HepG2 (cell line): ENCODE results near the gene CTSZ. TPM values are rescaled to one million over a fixed set of nuclear protein-coding genes. Genes with fewer than 3 reads are reported as not detected.

ENCODE experiments used
- ASH2L ChIP-seq: fragments of 300-600, 200-600 bp; sonication (generic); IDR thresholded peaks from 2 replicates; pipeline ENCODE4 v1.7.0; 2017; ENCODE audit warnings: low read depth, mild to moderate bottlenecking, moderate library complexity, mixed read lengths, low read length; ENCODE audit not compliant: insufficient read length
- CREBL2 ChIP-seq: sonication (generic); formaldehyde crosslinking; IDR thresholded peaks from 2 replicates; pipeline ENCODE4 v1.8.1; 2023; ENCODE audit warnings: missing genetic modification reagents, mild to moderate bottlenecking, borderline replicate concordance
- FOXC1 ChIP-seq: sonication (generic); formaldehyde crosslinking; IDR thresholded peaks from 2 replicates; pipeline ENCODE4 v1.8.0; 2022; ENCODE audit warnings: mild to moderate bottlenecking, missing genetic modification reagents, borderline replicate concordance
- HIC2 ChIP-seq: sonication (generic); formaldehyde crosslinking; IDR thresholded peaks from 2 replicates; pipeline ENCODE4 v1.9.0; 2022; ENCODE audit warnings: low read depth, missing genetic modification reagents
- KMT2A ChIP-seq: sonication (generic); formaldehyde crosslinking; IDR thresholded peaks from 2 replicates; pipeline ENCODE4 v1.4.0; 2020; ENCODE audit warnings: missing genetic modification reagents
- MED1 ChIP-seq: sonication (generic); formaldehyde crosslinking; IDR thresholded peaks from 2 replicates; pipeline ENCODE4 v1.4.0; 2020; ENCODE audit warnings: missing genetic modification reagents
- NAIF1 ChIP-seq: sonication (generic); formaldehyde crosslinking; IDR thresholded peaks from 2 replicates; pipeline ENCODE4 v1.5.0; 2020; ENCODE audit warnings: mild to moderate bottlenecking, missing genetic modification reagents, borderline replicate concordance
- SKIL ChIP-seq: sonication (generic); formaldehyde crosslinking; IDR thresholded peaks from 2 replicates; pipeline ENCODE4 v1.8.0; 2022; ENCODE audit warnings: missing genetic modification reagents, mild to moderate bottlenecking, moderate library complexity, borderline replicate concordance
- TGIF2 ChIP-seq: IDR thresholded peaks from 2 replicates; pipeline ENCODE4 v1.6.1; 2016; ENCODE audit warnings: control low read depth, missing compliant biosample characterization
- ZNF12 ChIP-seq: sonication (generic); formaldehyde crosslinking; IDR thresholded peaks from 2 replicates; pipeline ENCODE4 v1.5.0; 2020; ENCODE audit warnings: missing genetic modification reagents
- ZNF335 ChIP-seq: sonication (generic); formaldehyde crosslinking; IDR thresholded peaks from 2 replicates; pipeline ENCODE4 v1.4.0; 2020; ENCODE audit warnings: missing genetic modification reagents
- ZNF362 ChIP-seq: sonication (generic); formaldehyde crosslinking; IDR thresholded peaks from 2 replicates; pipeline ENCODE4 v1.4.0; 2020; ENCODE audit warnings: missing genetic modification reagents, mild to moderate bottlenecking, borderline replicate concordance
- ZNF501 ChIP-seq: sonication (generic); formaldehyde crosslinking; IDR thresholded peaks from 2 replicates; pipeline ENCODE4 v1.5.1; 2020; ENCODE audit warnings: mild to moderate bottlenecking, moderate library complexity, missing genetic modification reagents
- ZSCAN20 ChIP-seq: sonication (generic); formaldehyde crosslinking; IDR thresholded peaks from 2 replicates; pipeline ENCODE4 v1.4.0; 2020; ENCODE audit warnings: missing genetic modification reagents, mild to moderate bottlenecking, borderline replicate concordance
- polyA plus RNA-seq, 8 experiments: library from polyadenylated mRNA; depleted of rRNA in 3 of 8; stranded (reverse) in 7 of 8; unstranded in 1 of 8; fragments of >200 nt; fragmentation: Illumina TruSeq in 4 of 8; extraction: Trizol in 4 of 8; gene quantifications; 2 replicates each; pipeline versions ENCODE4 v1.2.1 to v1.2.3, GENCODE V29; 2011 to 2016; ENCODE audit warnings: low read depth in 4 of 8, missing spikeins in 1 of 8, mixed read lengths in 1 of 8; ENCODE audit not compliant: insufficient read depth in 1 of 8
- total RNA-seq, 5 experiments: library from RNA; depleted of rRNA; stranded (reverse); fragments of >200 nt; fragmentation: Illumina TruSeq; extraction: Trizol; gene quantifications; 2 replicates each; pipeline ENCODE4 v1.2.3, GENCODE V29; 2016; ENCODE audit warnings: low read depth in 1 of 5
- TF ChIP-seq, protein P1 (sequence below): sonication (generic); formaldehyde crosslinking; IDR thresholded peaks from 2 replicates; pipeline ENCODE4 v1.8.1; 2023; ENCODE audit warnings: missing genetic modification reagents, inconsistent platforms, borderline replicate concordance
- TF ChIP-seq, protein P2 (sequence below): sonication (generic); formaldehyde crosslinking; IDR thresholded peaks from 2 replicates; pipeline ENCODE4; 2020; ENCODE audit warnings: missing genetic modification reagents, mild to moderate bottlenecking, borderline replicate concordance
- TF ChIP-seq, protein P3 (sequence below): IDR thresholded peaks from 2 replicates; pipeline ENCODE4 v1.6.1; 2016; ENCODE audit warnings: control low read depth

The CTSZ gene
- total and polyA plus RNA-seq, 2 of the 13 experiments (the other 11 are each of a cell fraction or from before 2014, with no cell fraction given) = 0.33 TPM; not detected in 1

GRCh38 chr20:58981628-58982364, 25.3 kb downstream of the CTSZ start (continued):
- TF ChIP-seq SKIL (CRISPR knock-in tag) = no peak
- TF ChIP-seq, protein P1, sequence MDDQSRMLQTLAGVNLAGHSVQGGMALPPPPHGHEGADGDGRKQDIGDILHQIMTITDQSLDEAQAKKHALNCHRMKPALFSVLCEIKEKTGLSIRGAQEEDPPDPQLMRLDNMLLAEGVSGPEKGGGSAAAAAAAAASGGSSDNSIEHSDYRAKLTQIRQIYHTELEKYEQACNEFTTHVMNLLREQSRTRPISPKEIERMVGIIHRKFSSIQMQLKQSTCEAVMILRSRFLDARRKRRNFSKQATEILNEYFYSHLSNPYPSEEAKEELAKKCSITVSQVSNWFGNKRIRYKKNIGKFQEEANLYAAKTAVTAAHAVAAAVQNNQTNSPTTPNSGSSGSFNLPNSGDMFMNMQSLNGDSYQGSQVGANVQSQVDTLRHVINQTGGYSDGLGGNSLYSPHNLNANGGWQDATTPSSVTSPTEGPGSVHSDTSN = 0 out of 2 replicates have a peak, but pooled peaks have one; percentile 12
- peak; percentile 19; the same call in 1 of the 2 replicates for TF ChIP-seq KMT2A (CRISPR knock-in tag)
- TF ChIP-seq, protein P2, sequence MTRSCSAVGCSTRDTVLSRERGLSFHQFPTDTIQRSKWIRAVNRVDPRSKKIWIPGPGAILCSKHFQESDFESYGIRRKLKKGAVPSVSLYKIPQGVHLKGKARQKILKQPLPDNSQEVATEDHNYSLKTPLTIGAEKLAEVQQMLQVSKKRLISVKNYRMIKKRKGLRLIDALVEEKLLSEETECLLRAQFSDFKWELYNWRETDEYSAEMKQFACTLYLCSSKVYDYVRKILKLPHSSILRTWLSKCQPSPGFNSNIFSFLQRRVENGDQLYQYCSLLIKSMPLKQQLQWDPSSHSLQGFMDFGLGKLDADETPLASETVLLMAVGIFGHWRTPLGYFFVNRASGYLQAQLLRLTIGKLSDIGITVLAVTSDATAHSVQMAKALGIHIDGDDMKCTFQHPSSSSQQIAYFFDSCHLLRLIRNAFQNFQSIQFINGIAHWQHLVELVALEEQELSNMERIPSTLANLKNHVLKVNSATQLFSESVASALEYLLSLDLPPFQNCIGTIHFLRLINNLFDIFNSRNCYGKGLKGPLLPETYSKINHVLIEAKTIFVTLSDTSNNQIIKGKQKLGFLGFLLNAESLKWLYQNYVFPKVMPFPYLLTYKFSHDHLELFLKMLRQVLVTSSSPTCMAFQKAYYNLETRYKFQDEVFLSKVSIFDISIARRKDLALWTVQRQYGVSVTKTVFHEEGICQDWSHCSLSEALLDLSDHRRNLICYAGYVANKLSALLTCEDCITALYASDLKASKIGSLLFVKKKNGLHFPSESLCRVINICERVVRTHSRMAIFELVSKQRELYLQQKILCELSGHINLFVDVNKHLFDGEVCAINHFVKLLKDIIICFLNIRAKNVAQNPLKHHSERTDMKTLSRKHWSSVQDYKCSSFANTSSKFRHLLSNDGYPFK (CRISPR knock-in tag) = peak; percentile 59; the same call in 1 of the 2 replicates
- TF ChIP-seq ZNF362 (CRISPR knock-in tag) = peak; percentile 56
- TF ChIP-seq, protein P3, sequence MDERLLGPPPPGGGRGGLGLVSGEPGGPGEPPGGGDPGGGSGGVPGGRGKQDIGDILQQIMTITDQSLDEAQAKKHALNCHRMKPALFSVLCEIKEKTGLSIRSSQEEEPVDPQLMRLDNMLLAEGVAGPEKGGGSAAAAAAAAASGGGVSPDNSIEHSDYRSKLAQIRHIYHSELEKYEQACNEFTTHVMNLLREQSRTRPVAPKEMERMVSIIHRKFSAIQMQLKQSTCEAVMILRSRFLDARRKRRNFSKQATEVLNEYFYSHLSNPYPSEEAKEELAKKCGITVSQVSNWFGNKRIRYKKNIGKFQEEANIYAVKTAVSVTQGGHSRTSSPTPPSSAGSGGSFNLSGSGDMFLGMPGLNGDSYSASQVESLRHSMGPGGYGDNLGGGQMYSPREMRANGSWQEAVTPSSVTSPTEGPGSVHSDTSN (CRISPR knock-in tag) = no peak
- no peak for TF ChIP-seq ZNF12 (CRISPR knock-in tag)
- TF ChIP-seq ZNF335 (CRISPR knock-in tag) = peak; percentile 42; the same call in 1 of the 2 replicates
- TF ChIP-seq ZNF501 (CRISPR knock-in tag) = peak; percentile 64; the same call in 1 of the 2 replicates
- TF ChIP-seq NAIF1 (CRISPR knock-in tag) = no peak
- no peak for TF ChIP-seq CREBL2 (CRISPR knock-in tag)
- TF ChIP-seq ZSCAN20 = no peak
- TF ChIP-seq ASH2L = peak; percentile 56
- TF ChIP-seq TGIF2 (CRISPR knock-in tag) = 0 out of 2 replicates have a peak, but pooled peaks have one; percentile 51
- TF ChIP-seq MED1 (CRISPR knock-in tag) = no peak; the same call in 1 of the 2 replicates
- peak; percentile 53; the same call in 1 of the 2 replicates for TF ChIP-seq FOXC1
- TF ChIP-seq HIC2 (CRISPR knock-in tag) = no peak
